DOHH2 (cell line): Measurements from ENCODE around the gene SLCO3A1.

Source experiments
- H3F3A ChIP-seq: fragments of 200-600 bp; sonication (generic), shearing (Covaris generic); 2 replicates; pipeline ENCODE4 v1.6.0; 2016; ENCODE audit warnings: antibody characterized with exemption, mild to moderate bottlenecking; ENCODE audit not compliant: control insufficient read depth, insufficient read depth
- H3K27ac ChIP-seq: fragments of 200-600 bp; sonication (generic); 2 replicates; pipeline ENCODE4 v1.5.1; 2014; ENCODE audit warnings: low read depth, mild to moderate bottlenecking, low read length, moderate library complexity
- H3K27me3 ChIP-seq: fragments of 200-600 bp; sonication (generic); 2 replicates; pipeline ENCODE4 v1.6.1; 2014; ENCODE audit warnings: mild to moderate bottlenecking, low read length, mixed read lengths; ENCODE audit not compliant: control insufficient read depth
- H3K36me3 ChIP-seq: fragments of 200-600 bp; sonication (generic); 2 replicates; pipeline ENCODE4 v1.6.1; 2014; ENCODE audit warnings: mild to moderate bottlenecking, low read length, moderate library complexity, mixed read lengths; ENCODE audit not compliant: control insufficient read depth
- H3K4me1 ChIP-seq: fragments of 200-600 bp; sonication (generic); 2 replicates; pipeline ENCODE4 v1.6.1; 2014; ENCODE audit warnings: mild to moderate bottlenecking, low read length, mixed read lengths; ENCODE audit not compliant: control insufficient read depth
- H3K4me2 ChIP-seq: fragments of 200-600 bp; sonication (generic); 2 replicates; pipeline ENCODE4 v1.6.0; 2014; ENCODE audit warnings: mild to moderate bottlenecking, low read length, moderate library complexity
- H3K4me3 ChIP-seq: fragments of 200-600 bp; sonication (generic); 2 replicates; pipeline ENCODE4 v1.5.1; 2014; ENCODE audit warnings: mild to moderate bottlenecking, low read length, mixed read lengths
- H3K79me2 ChIP-seq: fragments of 200-600 bp; sonication (generic); 2 replicates; pipeline ENCODE4 v1.6.1; 2014; ENCODE audit warnings: mild to moderate bottlenecking, low read length, mixed read lengths; ENCODE audit not compliant: control insufficient read depth
- H3K9me2 ChIP-seq: fragments of 200-600 bp; sonication (generic); replicated peaks from 2 replicates; pipeline ENCODE4 v1.6.1; 2014; ENCODE audit warnings: mild to moderate bottlenecking, low read length, mixed read lengths; ENCODE audit not compliant: control insufficient read depth
- H3K9me3 ChIP-seq: fragments of 200-600 bp; sonication (generic); 2 replicates; pipeline ENCODE4 v1.6.1; 2014; ENCODE audit warnings: antibody characterized with exemption, low read length, mixed read lengths; ENCODE audit not compliant: control insufficient read depth, insufficient read depth
- H4K20me1 ChIP-seq: fragments of 200-600 bp; sonication (generic); 2 replicates; pipeline ENCODE4 v1.6.0; 2014; ENCODE audit warnings: low read depth, mild to moderate bottlenecking, antibody characterized with exemption, low read length, moderate library complexity; ENCODE audit not compliant: control insufficient read depth, insufficient read depth
- CTCF ChIP-seq: fragments of 200-600 bp; sonication (generic); IDR thresholded peaks from one replicate; pipeline ENCODE4 v1.5.1; 2014; ENCODE audit warnings: antibody characterized with exemption, mild to moderate bottlenecking, low read depth, low read length; ENCODE audit not compliant: poor library complexity, severe bottlenecking
- EZH2phosphoT487 ChIP-seq: fragments of 200-600 bp; sonication (generic); IDR thresholded peaks from 2 replicates; pipeline ENCODE4 v1.6.1; 2017; ENCODE audit warnings: borderline replicate concordance, mild to moderate bottlenecking, antibody characterized with exemption, low read length, moderate library complexity, mixed read lengths

The SLCO3A1 gene

GRCh38 chr15:91866371-91866905, 12.9 kb downstream of the SLCO3A1 start:
- H3K9me3 ChIP-seq, result no peaks in the 10 kb centered on the region
- no peaks in the 10 kb centered on the region for H3K36me3 ChIP-seq
- no peak overlapping the region for H3K27ac ChIP-seq
- TF ChIP-seq CTCF, result no peak
- TF ChIP-seq EZH2phosphoT487, result no peak
- no peak overlapping the region for H3K4me2 ChIP-seq
- H3K9me2 ChIP-seq, result no peaks in the 10 kb centered on the region
- peaks cover 66% of the 10 kb centered on the region for H3K79me2 ChIP-seq
- no peaks in the 10 kb centered on the region for H3F3A ChIP-seq
- H3K4me3 ChIP-seq, result no peak overlapping the region
- H4K20me1 ChIP-seq, result peaks cover 25% of the 10 kb centered on the region
- no peaks in the 10 kb centered on the region for H3K27me3 ChIP-seq
- H3K4me1 ChIP-seq, result peaks cover 46% of the 10 kb centered on the region

GRCh38 chr15:91866971-91867372, 13.5 kb downstream of the SLCO3A1 start:
- no peak overlapping the region for H3K4me2 ChIP-seq
- H3K27me3 ChIP-seq, result no peaks in the 10 kb centered on the region
- no peak overlapping the region for H3K27ac ChIP-seq
- peaks cover 42% of the 10 kb centered on the region for H3K4me1 ChIP-seq
- H3K9me2 ChIP-seq, result no peaks in the 10 kb centered on the region
- H3K4me3 ChIP-seq, result no peak overlapping the region
- no peak for TF ChIP-seq CTCF
- no peak for TF ChIP-seq EZH2phosphoT487
- no peaks in the 10 kb centered on the region for H3F3A ChIP-seq
- H3K9me3 ChIP-seq, result no peaks in the 10 kb centered on the region
- peaks cover 25% of the 10 kb centered on the region for H4K20me1 ChIP-seq
- H3K79me2 ChIP-seq, result peaks cover 68% of the 10 kb centered on the region
- H3K36me3 ChIP-seq, result no peaks in the 10 kb centered on the region

- H3K4me2 ChIP-seq, result no peak overlapping the region
- H3K27ac ChIP-seq, result no peak overlapping the region
- H3K79me2 ChIP-seq, result peaks cover 63% of the 10 kb centered on the region
Measured at GRCh38 chr15:91867581-91868026, 14.1 kb downstream of the SLCO3A1 start.

More at GRCh38 chr15:91867581-91868026, 14.1 kb downstream of the SLCO3A1 start:
- no peaks in the 10 kb centered on the region for H3K36me3 ChIP-seq
- no peaks in the 10 kb centered on the region for H3K9me3 ChIP-seq
- H3K27me3 ChIP-seq, result no peaks in the 10 kb centered on the region
- H4K20me1 ChIP-seq, result peaks cover 21% of the 10 kb centered on the region
- TF ChIP-seq CTCF (no peak), EZH2phosphoT487 (no peak)
- no peaks in the 10 kb centered on the region for H3F3A ChIP-seq
- H3K4me1 ChIP-seq, result peaks cover 38% of the 10 kb centered on the region
- H3K4me3 ChIP-seq, result no peak overlapping the region
- no peaks in the 10 kb centered on the region for H3K9me2 ChIP-seq
